GM12801 (cell line): Measurements from ENCODE around the gene PIEZO2.

Experiments used
- CTCF ChIP-seq: IDR thresholded peaks from one replicate; pipeline ENCODE4 v1.5.1; 2011; ENCODE audit warnings: control low read depth; ENCODE audit not compliant: insufficient read length; ENCODE audit errors: extremely low read depth

PIEZO2 gene

DNA sequence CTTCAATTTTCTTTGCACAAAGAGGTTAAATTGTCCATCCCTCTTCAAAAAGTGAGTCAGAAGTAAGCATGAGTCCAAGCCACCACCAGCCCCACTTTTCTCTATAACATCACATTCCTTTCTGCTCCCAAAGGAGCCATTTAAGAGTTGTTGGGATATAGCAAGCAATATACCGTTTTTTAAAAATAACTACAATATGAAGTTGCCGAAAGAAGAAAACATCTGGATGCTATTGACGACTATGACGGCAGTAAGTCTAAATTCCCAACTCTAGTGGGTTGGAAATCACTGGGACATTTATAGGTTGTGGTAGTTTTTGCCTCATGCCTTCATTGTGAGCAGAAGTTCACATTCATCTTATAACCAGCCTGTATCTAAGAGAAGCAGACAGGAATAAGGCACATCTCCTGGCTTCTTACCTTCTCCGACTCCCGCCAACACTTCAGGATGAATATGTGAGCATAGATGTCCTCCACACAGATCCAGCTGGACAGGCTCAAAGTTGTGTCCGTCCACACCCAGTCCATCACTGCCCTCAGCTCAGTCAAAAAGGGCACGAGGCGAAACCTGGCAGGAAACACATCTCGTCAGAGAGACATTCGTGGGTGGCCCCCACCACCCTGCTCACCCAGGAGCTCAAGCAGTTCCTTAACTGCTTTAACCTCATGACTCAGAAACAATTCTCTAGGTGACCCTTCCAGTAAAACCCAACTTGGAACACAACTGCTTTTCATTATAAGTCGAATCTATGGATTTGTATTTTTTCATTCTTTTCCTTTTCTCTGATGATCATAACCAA is 459.9 kb downstream of the PIEZO2 start:
- no peak for TF ChIP-seq CTCF

DNA sequence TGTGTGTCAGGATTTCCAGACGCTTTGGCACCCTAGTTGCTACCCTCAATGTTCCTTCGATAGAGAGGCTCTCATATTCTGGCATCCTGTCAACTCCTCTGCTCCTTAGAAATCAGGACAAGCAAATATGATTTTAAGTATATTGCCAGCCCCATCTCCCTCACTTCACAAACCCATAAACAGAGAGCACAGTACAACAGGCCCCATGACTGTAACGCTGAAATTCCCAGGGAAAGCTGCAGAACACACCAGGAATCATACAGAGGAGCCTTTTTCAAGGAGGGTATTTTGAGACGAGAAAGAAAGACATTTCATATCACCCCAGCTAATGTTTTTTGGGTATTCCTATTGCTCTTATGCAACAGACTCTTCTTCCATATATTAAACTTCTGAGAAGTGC is 460.6 kb downstream of the PIEZO2 start:
- TF ChIP-seq CTCF: no peak

DNA sequence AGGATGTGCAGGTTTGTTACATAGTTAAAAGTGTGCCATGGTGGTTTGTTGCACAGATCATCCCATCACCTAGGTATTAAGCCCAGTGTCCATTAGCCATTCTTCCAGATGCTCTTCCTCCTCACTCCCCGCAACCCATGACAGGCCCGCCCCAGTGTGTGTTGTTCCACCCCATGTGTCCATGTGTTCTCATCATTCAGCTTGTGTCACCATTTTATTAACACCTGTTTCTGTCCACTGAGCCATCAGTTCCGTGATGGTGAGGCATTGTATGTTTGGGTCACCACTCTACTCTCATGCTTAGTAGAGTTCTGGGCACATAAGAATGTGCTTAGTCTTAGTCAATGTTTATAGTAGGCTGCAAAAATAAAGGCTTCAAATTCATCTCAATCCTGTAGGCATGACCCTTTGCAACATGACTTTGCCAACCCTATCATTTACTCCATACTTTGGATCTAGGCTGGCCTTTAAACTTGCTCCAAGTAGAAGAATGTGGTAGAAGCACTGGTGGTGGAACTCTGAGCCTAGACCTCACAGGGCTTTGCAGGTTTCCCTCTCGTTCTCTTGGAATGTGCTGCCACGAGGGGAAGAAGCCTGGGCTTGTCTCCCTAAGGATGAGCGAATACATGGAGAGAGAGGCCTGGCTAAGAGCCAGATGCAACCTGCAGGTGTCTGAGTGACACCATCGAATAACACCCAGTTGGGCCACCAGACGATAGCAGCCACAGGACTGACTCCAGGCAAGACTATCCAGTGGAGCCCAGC is 462.0 kb downstream of the PIEZO2 start:
- no peak for TF ChIP-seq CTCF

GRCh38 chr18:10686308-10686707 is 463.1 kb downstream of the PIEZO2 start:
- no peak for TF ChIP-seq CTCF

DNA sequence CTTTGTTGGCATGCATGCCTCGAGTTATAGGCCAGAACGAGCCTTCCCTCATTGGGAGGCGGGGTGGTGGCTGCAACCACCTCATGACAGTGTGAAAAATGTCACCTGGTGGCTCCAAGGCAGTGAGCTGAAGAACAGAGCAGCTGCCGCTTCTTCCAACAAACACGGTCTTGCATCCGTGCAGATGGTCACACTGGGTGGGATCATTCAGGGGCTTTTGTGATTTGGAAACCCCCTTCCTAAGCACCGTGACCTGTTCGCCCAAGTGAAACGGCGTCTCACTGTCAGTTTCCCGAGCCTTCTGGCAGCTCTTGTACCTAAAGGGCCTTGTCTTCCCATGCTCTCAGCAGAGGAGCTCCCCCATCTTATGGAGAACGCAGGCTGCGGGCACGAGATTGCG is 463.9 kb downstream of the PIEZO2 start:
- no peak for TF ChIP-seq CTCF

GRCh38 chr18:10682368-10682714 is 467.0 kb downstream of the PIEZO2 start:
- TF ChIP-seq CTCF: no peak

DNA sequence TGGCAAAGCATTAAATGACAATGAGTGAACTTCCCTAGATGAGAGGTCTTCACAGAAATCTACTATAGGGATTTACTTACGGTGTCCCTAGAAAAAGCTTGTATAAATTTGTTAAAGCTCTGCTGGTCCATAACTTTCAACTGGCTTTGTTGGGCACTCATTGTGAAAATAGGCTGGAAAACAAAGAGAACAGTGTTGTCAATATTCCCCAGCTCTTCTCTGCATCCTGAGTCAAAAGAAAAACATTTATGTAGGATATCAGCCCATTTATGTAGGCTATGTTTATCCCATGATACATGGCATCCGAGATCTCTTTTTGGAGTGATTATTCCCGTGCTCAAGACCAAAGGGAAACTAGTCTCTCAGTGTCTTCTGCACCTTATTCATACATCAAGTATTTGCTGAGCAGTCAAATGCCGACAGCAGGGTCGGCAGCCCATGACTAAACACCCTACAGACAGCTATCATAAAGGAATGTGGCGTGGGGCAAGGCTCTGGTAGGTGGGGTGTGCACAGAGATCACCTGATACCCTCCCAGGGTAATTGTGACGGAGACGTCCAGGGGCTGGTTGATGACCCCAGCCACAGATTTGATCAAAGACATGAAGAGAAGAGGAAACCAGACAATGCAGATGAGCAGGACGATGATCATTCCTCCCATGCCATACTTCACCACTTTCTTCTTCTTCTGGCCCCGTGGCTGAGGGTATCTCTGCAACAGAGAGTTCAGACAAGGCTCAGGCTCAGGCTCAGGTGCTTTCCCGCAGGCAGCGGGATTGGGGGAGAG is 467.6 kb downstream of the PIEZO2 start:
- TF ChIP-seq CTCF: no peak
